HCT116 (cell line): ENCODE data around the gene S100P. TPM values are rescaled to one million over a fixed set of nuclear protein-coding genes. Genes with fewer than 3 reads are reported as not detected.

Experiments used
- total RNA-seq: library from RNA; stranded (reverse); gene quantifications from one replicate; pipeline ENCODE4 v1.2.1, GENCODE V29; 2021; ENCODE audit not compliant: unreplicated experiment

Gene S100P
- total RNA-seq, 1 experiment from 2014 or later, result 4.1 TPM

Other genes starting within 250 kb of the S100P start
- 32.9 TPM for gene PPP2R2C, start 221.3 kb upstream of the S100P start, total RNA-seq
- gene MAN2B2, start 118.7 kb upstream of the S100P start, total RNA-seq, result 18.0 TPM
- 313 TPM for gene MRFAP1, start 53.2 kb upstream of the S100P start, total RNA-seq
- gene MRFAP1L1, start 16.0 kb downstream of the S100P start, total RNA-seq, result 43.0 TPM
- 15.7 TPM for gene BLOC1S4, start 22.3 kb downstream of the S100P start, total RNA-seq
- 18.1 TPM for gene KIAA0232, start 88.8 kb downstream of the S100P start, total RNA-seq
- gene TBC1D14, start 215.9 kb downstream of the S100P start, total RNA-seq, result 62.9 TPM